Measurements from ENCODE around the gene ATP8B3.

The ATP8B3 gene

DNA sequence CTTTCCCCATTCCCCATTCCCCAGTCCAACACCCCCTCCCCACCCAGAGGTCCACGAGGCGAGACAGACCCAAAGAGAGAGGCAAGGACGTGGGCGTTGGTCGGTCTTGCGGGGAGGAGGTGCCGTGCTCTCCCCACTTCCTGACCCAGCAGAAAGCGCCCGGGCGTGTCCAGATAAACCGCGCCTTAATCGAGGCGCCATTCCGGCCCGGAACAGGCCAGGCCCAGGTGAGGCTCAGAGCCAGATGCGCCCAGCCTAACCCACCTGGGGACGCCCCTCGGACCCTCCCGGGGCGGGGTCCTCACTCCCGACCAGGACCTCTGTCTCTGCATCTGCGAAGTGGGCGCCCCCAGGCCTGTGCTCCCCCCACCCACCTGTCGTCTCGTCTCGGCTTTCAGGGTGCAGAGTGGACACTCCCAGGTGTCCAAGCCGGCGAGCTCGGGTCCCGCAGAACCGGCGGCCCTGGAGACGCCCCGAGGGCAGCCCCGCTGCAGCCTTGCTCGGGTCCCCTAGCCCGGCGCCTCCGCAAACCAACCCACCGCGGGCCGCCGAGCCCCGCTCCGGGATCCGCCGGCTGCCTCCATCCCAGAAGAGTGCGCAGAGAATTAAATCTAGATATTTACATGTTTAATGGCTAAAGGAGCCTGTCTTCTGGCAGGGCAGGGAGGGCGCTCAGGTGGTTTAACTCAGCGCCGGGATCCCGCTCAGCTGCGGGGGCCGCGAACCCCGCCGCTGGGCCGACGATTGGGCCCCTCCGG is 63.8 kb downstream of the ATP8B3 start:
- peak; percentile 66 for FAIRE-seq
- TF ChIP-seq POLR2AphosphoS5 (IDR thresholded peaks at IDR 0.05; ENCODE audit: low read depth, low read length) = no peak
- TF ChIP-seq POLR2A (IDR thresholded peaks at IDR 0.05; ENCODE audit: low read depth, low read length) = no peak
- no peak for TF ChIP-seq TAF1 (IDR thresholded peaks at IDR 0.05; ENCODE audit: low read depth, low read length)
- TF ChIP-seq SPI1 (IDR thresholded peaks at IDR 0.05; ENCODE audit: low read depth, low read length) = no peak
- peak; percentile 74 for TF ChIP-seq PAX5 (IDR thresholded peaks at IDR 0.05; ENCODE audit: insufficient read depth, low read length, severe bottlenecking)
- no peak for TF ChIP-seq POU2F2 (IDR thresholded peaks at IDR 0.05; ENCODE audit: low read depth, low read length)
- peak; percentile 70 for DNase-seq (ENCODE audit: insufficient read length, low spot score)

DNA sequence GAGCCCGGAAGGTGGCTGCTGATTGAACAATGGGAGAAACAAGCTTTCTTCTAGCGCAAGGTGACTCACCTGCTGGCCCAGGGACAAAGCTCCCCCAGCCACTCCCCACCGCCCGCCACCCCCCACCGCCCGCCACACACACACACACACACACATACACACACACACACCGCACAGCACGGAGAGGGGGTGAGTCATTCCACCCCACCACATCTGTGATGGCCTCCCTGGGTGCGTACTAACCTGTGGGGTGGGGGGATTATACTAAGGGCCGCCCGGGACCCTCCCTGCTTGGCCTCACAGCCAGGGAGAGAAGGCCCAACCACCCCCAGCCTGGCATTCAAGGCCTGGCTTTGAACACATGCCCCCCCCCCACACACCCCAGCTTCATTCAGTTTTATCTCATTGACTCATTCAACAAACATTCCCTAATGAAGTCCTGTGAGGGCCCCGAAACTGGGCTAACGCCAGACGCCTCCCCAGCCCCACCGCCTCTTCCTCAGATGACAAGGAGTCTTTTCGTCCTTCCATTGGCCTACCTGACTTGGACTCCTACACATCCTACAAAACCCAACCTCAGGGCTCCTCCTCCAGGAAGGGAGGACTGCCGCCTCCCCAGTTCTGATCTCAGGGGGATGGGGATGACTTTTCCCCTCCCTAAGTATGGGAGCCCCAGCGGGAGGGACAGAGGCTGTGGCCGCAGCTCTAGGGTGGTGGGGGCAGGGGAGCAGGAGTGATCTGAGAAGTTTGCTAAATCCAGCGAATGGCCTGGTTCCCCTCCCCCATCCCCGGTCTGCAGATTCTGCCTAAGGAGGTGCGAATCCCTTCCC is 64.6 kb downstream of the ATP8B3 start:
- no peak for TF ChIP-seq POU2F2 (IDR thresholded peaks at IDR 0.05; ENCODE audit: low read depth, low read length)
- TF ChIP-seq SPI1 (IDR thresholded peaks at IDR 0.05; ENCODE audit: low read depth, low read length) = no peak
- no peak for TF ChIP-seq POLR2A (IDR thresholded peaks at IDR 0.05; ENCODE audit: low read depth, low read length)
- TF ChIP-seq POLR2AphosphoS5 (IDR thresholded peaks at IDR 0.05; ENCODE audit: low read depth, low read length) = no peak
- TF ChIP-seq TAF1 (IDR thresholded peaks at IDR 0.05; ENCODE audit: low read depth, low read length) = no peak
- TF ChIP-seq PAX5 (IDR thresholded peaks at IDR 0.05; ENCODE audit: insufficient read depth, low read length, severe bottlenecking) = no peak
- no peak for FAIRE-seq
- no peak for DNase-seq (ENCODE audit: insufficient read length, low spot score)

DNA sequence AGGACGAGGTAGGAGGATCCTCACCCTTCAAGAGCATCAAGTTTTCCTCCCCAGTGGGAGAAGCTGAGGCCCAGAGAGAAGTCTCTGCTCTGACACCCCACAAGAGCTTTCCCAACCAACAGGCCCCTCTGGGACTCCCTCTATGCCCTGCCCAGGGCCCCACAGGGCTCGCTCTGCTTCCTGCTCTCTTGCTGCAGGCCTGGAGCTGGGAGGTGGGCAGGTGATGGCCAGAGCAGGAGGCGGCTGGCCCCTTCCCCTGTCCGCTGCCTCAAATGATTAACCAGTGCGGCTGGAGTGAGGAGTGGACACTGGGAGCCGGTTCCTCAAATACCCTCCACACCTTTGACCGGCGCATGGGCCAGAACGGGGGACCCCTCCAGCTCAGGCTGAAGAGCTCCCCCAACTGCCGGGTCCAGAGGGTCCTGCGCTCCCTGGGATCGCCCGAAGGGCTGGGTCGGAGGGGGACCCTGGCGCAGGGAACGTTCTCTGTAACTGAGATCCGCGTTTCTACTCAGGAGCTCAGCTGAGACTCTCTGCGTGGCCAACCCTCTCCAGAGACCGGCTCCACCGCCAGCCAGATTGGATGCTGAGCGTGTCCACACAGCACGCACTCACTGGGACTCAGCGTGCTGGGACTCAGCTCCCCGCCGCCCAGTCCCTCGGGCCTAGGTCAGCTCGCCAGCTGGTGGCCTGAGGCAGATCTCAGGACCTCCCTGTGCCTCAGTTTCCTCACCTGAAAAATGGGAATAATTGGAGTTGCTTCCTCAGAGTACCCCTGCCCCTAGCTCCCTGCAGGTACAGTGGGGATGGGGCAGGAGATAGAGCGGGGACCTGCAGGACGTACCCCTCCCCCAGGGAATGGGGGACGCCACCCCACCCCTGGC is 65.4 kb downstream of the ATP8B3 start:
- TF ChIP-seq POU2F2 (IDR thresholded peaks at IDR 0.05; ENCODE audit: low read depth, low read length) = no peak
- TF ChIP-seq POLR2A (IDR thresholded peaks at IDR 0.05; ENCODE audit: low read depth, low read length) = no peak
- TF ChIP-seq PAX5 (IDR thresholded peaks at IDR 0.05; ENCODE audit: insufficient read depth, low read length, severe bottlenecking) = no peak
- TF ChIP-seq TAF1 (IDR thresholded peaks at IDR 0.05; ENCODE audit: low read depth, low read length) = no peak
- TF ChIP-seq POLR2AphosphoS5 (IDR thresholded peaks at IDR 0.05; ENCODE audit: low read depth, low read length) = no peak
- no peak for TF ChIP-seq SPI1 (IDR thresholded peaks at IDR 0.05; ENCODE audit: low read depth, low read length)
- DNase-seq (ENCODE audit: insufficient read length, low spot score) (no peak), FAIRE-seq (no peak)

DNA sequence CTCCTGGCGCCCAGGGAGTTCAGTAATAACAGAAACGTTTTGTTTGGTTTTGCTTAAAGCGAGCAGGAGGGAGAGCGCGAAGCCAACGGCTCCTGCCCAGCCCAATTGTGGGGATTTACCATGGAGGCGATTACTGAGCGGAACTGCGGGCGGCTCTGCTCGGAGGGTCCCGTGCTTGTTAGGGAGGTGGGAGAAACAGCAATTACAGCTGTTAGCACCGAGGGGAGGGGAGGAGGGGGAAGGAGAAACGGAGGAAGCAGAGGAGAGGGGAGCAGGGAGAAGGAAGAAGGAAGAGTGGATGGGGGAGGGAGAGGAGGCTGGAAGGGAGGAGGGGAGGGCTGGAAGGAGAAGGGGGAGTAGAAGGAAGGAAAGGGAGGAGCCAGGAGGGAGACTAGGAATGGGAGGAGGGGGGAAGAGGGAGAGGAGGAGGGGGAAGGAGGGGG is 66.5 kb downstream of the ATP8B3 start:
- FAIRE-seq = no peak
- no peak for DNase-seq (ENCODE audit: insufficient read length, low spot score)
- TF ChIP-seq SPI1 (IDR thresholded peaks at IDR 0.05; ENCODE audit: low read depth, low read length) = no peak
- no peak for TF ChIP-seq TAF1 (IDR thresholded peaks at IDR 0.05; ENCODE audit: low read depth, low read length)
- TF ChIP-seq PAX5 (IDR thresholded peaks at IDR 0.05; ENCODE audit: insufficient read depth, low read length, severe bottlenecking) = no peak

GRCh38 chr19:1744822-1745563 is 67.1 kb downstream of the ATP8B3 start:
- TF ChIP-seq PAX5 (IDR thresholded peaks at IDR 0.05; ENCODE audit: insufficient read depth, low read length, severe bottlenecking) (no peak), SPI1 (IDR thresholded peaks at IDR 0.05; ENCODE audit: low read depth, low read length) (no peak), POLR2A (IDR thresholded peaks at IDR 0.05; ENCODE audit: low read depth, low read length) (no peak), POLR2AphosphoS5 (IDR thresholded peaks at IDR 0.05; ENCODE audit: low read depth, low read length) (no peak), POU2F2 (IDR thresholded peaks at IDR 0.05; ENCODE audit: low read depth, low read length) (no peak), TAF1 (IDR thresholded peaks at IDR 0.05; ENCODE audit: low read depth, low read length) (no peak)
- FAIRE-seq (no peak), DNase-seq (ENCODE audit: insufficient read length, low spot score) (no peak)

GRCh38 chr19:1744133-1744665 is 67.9 kb downstream of the ATP8B3 start:
- no peak for FAIRE-seq

GRCh38 chr19:1742989-1743696 is 68.9 kb downstream of the ATP8B3 start:
- no peak for DNase-seq (ENCODE audit: insufficient read length, low spot score)
- no peak for TF ChIP-seq SPI1 (IDR thresholded peaks at IDR 0.05; ENCODE audit: low read depth, low read length)
- TF ChIP-seq PAX5 (IDR thresholded peaks at IDR 0.05; ENCODE audit: insufficient read depth, low read length, severe bottlenecking) = no peak
- no peak for TF ChIP-seq POLR2A (IDR thresholded peaks at IDR 0.05; ENCODE audit: low read depth, low read length)
- no peak for TF ChIP-seq POU2F2 (IDR thresholded peaks at IDR 0.05; ENCODE audit: low read depth, low read length)
- TF ChIP-seq TAF1 (IDR thresholded peaks at IDR 0.05; ENCODE audit: low read depth, low read length) = no peak
- no peak for TF ChIP-seq POLR2AphosphoS5 (IDR thresholded peaks at IDR 0.05; ENCODE audit: low read depth, low read length)
- FAIRE-seq = no peak

More at GRCh38 chr19:1744133-1744665, 67.9 kb downstream of the ATP8B3 start:
- no peak for DNase-seq (ENCODE audit: insufficient read length, low spot score)
- TF ChIP-seq POU2F2 (IDR thresholded peaks at IDR 0.05; ENCODE audit: low read depth, low read length) (no peak), PAX5 (IDR thresholded peaks at IDR 0.05; ENCODE audit: insufficient read depth, low read length, severe bottlenecking) (no peak), SPI1 (IDR thresholded peaks at IDR 0.05; ENCODE audit: low read depth, low read length) (no peak), POLR2A (IDR thresholded peaks at IDR 0.05; ENCODE audit: low read depth, low read length) (no peak), POLR2AphosphoS5 (IDR thresholded peaks at IDR 0.05; ENCODE audit: low read depth, low read length) (no peak), TAF1 (IDR thresholded peaks at IDR 0.05; ENCODE audit: low read depth, low read length) (no peak)
